AG08395 (cell line): ENCODE measurements around the gene SMPD3.

Experiments
- DNase-seq: peaks from one replicate; pipeline ENCODE4 v3.0.0; 2012; ENCODE audit warnings: mixed read lengths, low spot score

SMPD3 gene

DNA sequence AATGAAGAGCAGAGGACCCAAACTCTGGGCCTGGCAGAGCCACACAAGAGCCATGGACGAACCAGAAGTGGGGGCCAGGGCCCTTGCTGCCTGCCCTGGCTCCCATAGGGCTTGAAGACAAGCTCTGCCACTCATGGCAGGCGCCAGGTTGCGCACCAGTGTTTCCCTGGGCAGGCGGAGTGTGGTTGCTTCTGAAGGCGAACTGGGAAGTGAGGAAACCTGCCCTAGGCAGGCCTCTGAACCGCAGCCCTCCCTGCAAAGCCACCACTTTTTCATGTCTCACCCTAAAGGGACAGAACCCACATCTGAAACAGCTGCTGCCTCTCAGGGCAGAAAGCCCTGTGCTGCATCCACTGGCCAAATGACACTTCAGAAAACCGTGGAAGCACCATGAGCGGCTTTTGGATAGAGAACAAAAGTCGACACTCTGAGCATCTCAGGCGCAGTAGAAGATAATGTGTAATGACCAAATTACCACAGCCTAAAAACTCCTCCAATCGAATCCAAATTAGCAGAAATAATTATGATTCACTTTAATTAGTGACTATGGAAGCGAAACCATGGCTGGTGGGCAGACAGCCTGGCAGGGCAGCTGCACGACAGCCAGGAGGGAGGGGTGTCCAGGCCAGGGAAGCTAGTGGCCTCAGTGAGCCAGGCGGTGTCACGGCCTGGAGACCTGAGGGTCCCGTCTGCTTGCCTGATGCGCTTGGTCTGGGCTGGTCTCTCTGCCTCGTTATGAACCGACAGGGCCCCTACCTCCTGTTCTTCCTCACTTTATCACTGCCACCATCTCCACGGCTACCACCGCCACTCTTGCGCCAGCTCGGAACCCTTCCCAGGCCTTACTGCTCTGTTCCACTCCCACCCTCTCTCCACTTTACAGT is 78.4 kb downstream of the SMPD3 start:
- no peak for DNase-seq

GRCh38 chr16:68369168-68369567 is 79.1 kb downstream of the SMPD3 start:
- DNase-seq = no peak

DNA sequence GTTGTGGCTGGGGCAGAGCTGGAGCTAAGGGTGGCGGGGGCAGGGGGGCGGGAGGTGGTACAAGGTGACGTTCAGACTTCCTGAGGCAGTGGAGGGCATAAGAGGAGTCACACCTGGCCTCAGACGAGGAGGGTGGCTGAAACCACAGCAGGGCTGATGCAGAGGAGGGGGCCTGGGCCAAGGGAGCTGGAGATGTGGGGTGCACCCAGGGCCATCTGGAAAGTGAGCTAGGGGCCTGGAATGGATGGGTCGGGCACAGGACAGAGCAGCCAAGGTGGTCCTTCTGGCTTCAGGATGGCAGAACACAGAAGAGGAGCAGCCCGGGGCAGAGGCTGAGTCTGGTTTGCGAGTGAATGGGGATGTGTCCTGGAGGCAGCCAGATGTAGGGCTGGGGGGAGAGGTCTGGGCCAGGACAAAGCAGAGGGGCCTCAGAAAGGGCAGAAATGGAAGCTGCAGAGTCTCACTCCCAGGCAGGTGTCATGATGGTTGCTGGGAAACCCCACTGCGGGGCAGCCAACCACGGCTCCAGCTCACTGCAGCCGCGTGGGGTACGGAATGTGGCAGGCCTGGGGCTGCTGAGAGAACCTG is 79.9 kb downstream of the SMPD3 start:
- DNase-seq = no peak

DNA sequence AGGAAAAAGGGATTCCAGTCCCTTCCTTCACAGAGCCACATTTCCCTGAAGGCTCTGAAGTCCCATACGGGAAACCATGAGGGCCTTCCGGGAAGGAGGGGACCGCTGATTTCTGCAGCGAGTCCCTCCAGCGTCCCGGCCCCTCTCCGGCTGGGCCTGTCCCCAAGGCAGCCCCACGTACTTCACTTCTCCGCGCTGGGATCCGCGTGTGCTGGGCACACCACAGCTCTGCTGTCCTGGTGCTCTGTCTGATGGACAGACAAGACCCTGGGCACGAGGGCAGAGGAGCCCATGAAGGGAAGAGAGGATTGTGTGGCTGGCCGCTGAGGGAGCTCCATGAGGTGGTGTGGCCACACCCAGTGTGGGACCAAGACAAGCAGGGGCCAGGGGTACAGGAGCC is 80.4 kb downstream of the SMPD3 start:
- no peak for DNase-seq

- no peak for DNase-seq
Measured at GRCh38 chr16:68367440-68367839, 80.9 kb downstream of the SMPD3 start.

- peak; percentile 58 for DNase-seq
Measured at GRCh38 chr16:68367030-68367429, 81.3 kb downstream of the SMPD3 start.

DNA sequence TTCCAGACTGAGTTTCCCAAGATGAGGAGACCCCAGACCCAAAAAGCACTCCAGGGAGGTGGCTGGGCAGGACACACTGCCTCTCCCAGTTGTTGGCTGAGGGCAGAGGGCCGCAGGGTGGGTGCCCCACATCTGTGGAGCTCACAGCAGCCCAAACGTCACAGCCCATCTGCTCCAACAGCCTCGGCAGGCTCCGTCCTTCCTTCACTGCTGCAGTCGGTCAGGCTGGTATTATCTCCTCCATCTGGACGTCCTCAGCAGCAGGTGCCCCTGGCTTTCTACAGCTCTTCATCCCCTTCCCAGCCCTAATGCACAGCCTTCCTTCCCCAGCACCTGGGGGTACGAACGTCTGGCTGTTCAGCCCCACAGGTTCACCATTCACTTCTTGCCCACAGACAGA is 82.2 kb downstream of the SMPD3 start:
- DNase-seq = no peak

GRCh38 chr16:68365167-68365817 is 83.0 kb downstream of the SMPD3 start:
- DNase-seq = peak; percentile 55

GRCh38 chr16:68364561-68364998 is 83.7 kb downstream of the SMPD3 start:
- DNase-seq = no peak

- no peak for DNase-seq
Measured at GRCh38 chr16:68363658-68364521, 84.4 kb downstream of the SMPD3 start.

DNA sequence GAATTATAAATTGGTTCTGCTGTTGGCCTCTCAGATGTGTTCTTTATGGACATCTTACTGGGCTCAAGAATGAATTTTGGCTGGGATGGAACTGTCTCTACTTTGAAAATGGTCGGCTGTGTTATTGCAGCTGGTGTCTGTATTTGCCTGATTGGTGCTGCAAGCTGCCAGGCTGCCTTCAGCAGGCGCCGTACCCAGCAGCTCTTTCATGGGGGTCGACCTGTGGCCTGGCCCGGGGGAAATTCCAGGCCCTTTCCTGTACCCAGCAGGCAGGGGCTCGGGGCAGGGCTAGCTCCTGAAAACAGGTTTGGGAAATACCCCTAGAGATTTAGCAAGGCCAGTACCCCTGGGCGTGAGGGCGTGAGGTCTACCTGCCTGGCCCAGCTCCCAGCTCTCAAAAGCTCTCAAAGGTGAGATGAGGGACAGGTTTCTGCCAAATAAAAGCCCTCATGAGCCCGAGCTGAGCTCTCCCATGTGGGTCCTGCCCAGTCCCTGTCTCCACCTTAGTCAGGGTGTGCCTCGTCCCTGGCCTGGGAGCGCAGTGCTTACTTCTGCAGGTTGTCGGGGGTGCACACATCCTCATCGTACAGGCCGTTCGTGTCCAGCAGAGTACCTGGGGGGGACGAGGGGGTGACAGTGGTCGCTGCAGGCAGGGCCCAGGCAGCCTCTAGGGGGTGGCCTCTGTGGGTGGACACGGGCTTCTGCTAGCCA is 85.2 kb downstream of the SMPD3 start:
- no peak for DNase-seq

GRCh38 chr16:68362262-68362913 is 85.9 kb downstream of the SMPD3 start:
- DNase-seq = no peak

- peak; percentile 32 for DNase-seq
Measured at GRCh38 chr16:68361485-68361884, 86.8 kb downstream of the SMPD3 start.

GRCh38 chr16:68360956-68361355 is 87.4 kb downstream of the SMPD3 start:
- no peak for DNase-seq

GRCh38 chr16:68360547-68360946 is 87.8 kb downstream of the SMPD3 start:
- DNase-seq = no peak

DNA sequence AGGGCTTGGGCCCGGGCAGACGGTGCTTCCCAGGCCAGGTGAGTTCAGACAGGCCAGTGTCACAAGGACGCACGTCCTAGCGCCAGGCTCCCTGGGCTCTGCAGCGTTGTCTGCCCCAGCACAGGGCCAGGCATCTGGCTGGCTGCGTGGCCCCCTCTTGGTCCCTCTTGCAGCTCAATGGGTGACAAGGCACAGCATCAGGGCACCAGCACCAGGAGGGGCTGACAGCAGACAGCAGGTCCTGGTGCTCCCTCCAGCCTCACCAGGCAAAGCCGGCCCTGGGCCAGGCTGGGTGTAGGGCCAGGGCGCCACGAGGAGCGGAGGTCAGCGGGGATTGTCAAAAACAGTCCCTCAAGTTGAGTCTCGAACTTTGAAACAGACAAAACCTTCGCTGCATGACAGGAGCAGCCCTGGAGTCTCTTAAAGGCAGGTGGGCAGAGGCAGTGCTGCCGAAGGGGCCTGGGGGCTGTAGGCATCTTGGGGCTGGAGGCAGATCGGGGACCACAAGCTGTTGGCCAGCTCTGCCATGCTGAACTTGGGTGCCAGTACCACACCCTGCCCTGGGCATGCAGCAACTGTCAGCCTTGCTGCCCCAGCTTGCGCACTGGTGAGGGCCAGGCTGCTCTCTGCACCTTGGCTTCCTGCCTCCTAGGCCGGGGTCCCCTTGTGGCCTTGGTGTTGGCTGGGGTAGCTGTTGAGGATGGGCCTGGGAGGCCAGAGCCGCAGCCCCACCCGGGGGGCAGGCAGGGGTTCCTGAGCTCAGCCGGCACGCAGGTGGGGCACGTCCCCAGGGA is 88.7 kb downstream of the SMPD3 start:
- DNase-seq = no peak

- DNase-seq = no peak
Measured at GRCh38 chr16:68358951-68359350, 89.4 kb downstream of the SMPD3 start.

DNA sequence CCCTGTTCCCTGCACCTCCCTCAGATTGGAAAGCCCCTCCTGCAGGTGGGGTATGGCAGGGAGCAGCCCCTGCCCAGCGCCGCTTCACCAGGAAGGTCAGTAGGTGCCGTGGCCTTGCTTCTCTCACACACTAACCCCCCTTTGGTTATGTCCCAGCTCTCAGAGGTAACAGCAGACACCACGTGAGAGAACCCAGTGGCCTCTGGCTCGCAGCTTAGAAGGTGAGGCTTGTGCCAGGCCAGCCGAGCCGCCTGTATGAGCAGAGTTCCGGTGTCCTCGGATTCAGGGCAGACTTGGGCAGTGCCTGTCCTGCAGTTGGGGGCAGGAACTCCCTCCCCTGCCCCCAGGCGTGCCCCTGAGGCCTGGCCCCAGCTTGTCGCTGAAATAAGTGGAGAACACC is 90.4 kb downstream of the SMPD3 start:
- DNase-seq = no peak

DNA sequence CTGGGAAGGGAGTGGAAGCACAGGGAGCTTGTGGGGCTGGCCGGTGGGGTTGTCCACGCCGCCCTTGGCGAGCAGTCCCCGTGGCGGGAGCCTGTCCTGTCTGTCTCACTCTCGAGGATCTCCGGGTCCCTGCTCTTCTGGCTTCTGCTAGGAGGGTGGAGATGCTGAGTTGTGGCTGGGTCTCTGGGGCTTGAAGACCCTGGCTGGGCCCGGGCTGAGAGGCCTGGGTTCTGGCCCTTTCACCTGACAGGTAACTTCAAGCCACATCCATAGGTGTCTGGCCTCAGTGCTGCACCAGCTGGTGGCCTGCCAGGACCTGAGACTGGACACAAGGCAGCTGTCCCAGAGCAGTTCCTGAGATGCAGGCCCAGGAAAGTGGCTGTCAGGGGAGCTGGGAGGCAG is 90.8 kb downstream of the SMPD3 start:
- DNase-seq = no peak

DNA sequence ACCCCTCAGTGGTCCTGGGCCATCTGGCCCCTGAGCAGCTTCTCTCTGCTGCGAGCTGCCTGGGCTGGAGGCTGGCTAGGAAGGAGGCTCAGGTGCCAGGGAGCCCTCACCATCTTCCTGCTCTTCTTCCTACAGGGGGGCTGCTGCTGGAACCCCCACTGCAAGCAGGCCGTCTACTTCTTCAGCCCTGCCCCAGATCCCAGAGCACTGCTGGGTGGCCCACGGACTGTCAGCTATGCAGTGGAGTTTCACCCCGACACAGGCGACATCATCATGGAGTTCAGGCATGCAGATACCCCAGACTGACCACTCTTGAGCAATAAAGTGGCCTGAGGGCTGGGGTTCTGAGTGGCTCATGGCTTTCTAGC is 91.4 kb downstream of the SMPD3 start:
- DNase-seq = no peak
